Measurements from ENCODE around the gene TEX51.

GRCh38 chr2:126921066-126921465 lies 22.4 kb downstream of the TEX51 start:
- TF ChIP-seq GATA2 (IDR thresholded peaks at IDR 0.05; ENCODE audit: low read depth, low read length), result no peak
- TF ChIP-seq GATA3 (IDR thresholded peaks at IDR 0.05; ENCODE audit: low read depth, low read length), result no peak
